Nephron (organoid): ENCODE measurements around the gene TNS3.

Experiments
- H3K27ac Mint-ChIP-seq, 3 experiments: 2 replicates each; pipeline ENCODE4 v1.8.0; 2020; ENCODE audit warnings: mixed read lengths in 3 of 3, mild to moderate bottlenecking in 2 of 3, moderate library complexity in 1 of 3
- H3K27me3 Mint-ChIP-seq: 2 replicates; pipeline ENCODE4 v1.8.0; 2021; ENCODE audit warnings: low read depth, mild to moderate bottlenecking, moderate library complexity, mixed read lengths
- H3K36me3 Mint-ChIP-seq: 2 replicates; pipeline ENCODE4 v1.8.0; 2020; ENCODE audit warnings: low read depth, mixed read lengths
- H3K4me1 Mint-ChIP-seq: 2 replicates; pipeline ENCODE4 v1.8.0; 2020; ENCODE audit warnings: mixed read lengths
- H3K4me3 Mint-ChIP-seq, 3 experiments: 2 replicates each; pipeline ENCODE4 v1.8.0; 2020; ENCODE audit warnings: mild to moderate bottlenecking in 3 of 3, mixed read lengths in 3 of 3, moderate library complexity in 2 of 3
- H3K9me3 Mint-ChIP-seq: 2 replicates; pipeline ENCODE4 v1.8.0; 2020; ENCODE audit warnings: mixed read lengths
- CTCF ChIP-seq, 3 experiments: fragments of 200-600 bp; sonication (generic); IDR thresholded peaks; one replicate each; pipeline ENCODE4 v1.5.0; 2021; ENCODE audit warnings: antibody characterized with exemption in 3 of 3; ENCODE audit not compliant: unreplicated experiment in 3 of 3

TNS3 gene

GRCh38 chr7:47474211-47474936, 107.5 kb downstream of the TNS3 start:
- no peaks in the 10 kb centered on the region for H3K9me3 Mint-ChIP-seq
- peaks cover 20% of the 10 kb centered on the region for H3K4me1 Mint-ChIP-seq
- no peak overlapping the region for H3K4me3 Mint-ChIP-seq
- no peaks in the 10 kb centered on the region for H3K27me3 Mint-ChIP-seq
- no peak for TF ChIP-seq CTCF (IDR thresholded peaks at IDR 0.05; ENCODE audit: unreplicated experiment in 3 of 3)
- H3K36me3 Mint-ChIP-seq, result peaks cover 3% of the 10 kb centered on the region
- no peak overlapping the region for H3K27ac Mint-ChIP-seq

GRCh38 chr7:47473499-47474210, 108.3 kb downstream of the TNS3 start:
- Mint-ChIP-seq H3K27ac (no peak overlapping the region), H3K4me3 (no peak overlapping the region), H3K4me1 (peaks cover 16% of the 10 kb centered on the region), H3K27me3 (no peaks in the 10 kb centered on the region), H3K36me3 (peaks cover 10% of the 10 kb centered on the region), H3K9me3 (no peaks in the 10 kb centered on the region)
- TF ChIP-seq CTCF (IDR thresholded peaks at IDR 0.05; ENCODE audit: unreplicated experiment in 3 of 3), result no peak

- H3K36me3 Mint-ChIP-seq, result peaks cover 13% of the 10 kb centered on the region
- no peak for TF ChIP-seq CTCF (IDR thresholded peaks at IDR 0.05; ENCODE audit: unreplicated experiment in 3 of 3)
- H3K4me1 Mint-ChIP-seq, result peaks cover 14% of the 10 kb centered on the region
- no peak overlapping the region for H3K4me3 Mint-ChIP-seq
- no peaks in the 10 kb centered on the region for H3K27me3 Mint-ChIP-seq
- peak overlapping the region in 1 of 3 experiments; percentile 91 for H3K27ac Mint-ChIP-seq
- no peaks in the 10 kb centered on the region for H3K9me3 Mint-ChIP-seq
Measured at GRCh38 chr7:47472444-47473157, 109.3 kb downstream of the TNS3 start.

GRCh38 chr7:47471831-47472230, 110.1 kb downstream of the TNS3 start:
- no peak for TF ChIP-seq CTCF (IDR thresholded peaks at IDR 0.05; ENCODE audit: unreplicated experiment in 3 of 3)
- Mint-ChIP-seq H3K36me3 (peaks cover 15% of the 10 kb centered on the region), H3K27me3 (no peaks in the 10 kb centered on the region), H3K4me3 (no peak overlapping the region), H3K4me1 (peaks cover 17% of the 10 kb centered on the region), H3K9me3 (no peaks in the 10 kb centered on the region), H3K27ac (peak overlapping the region in 1 of 3 experiments; percentile 91)

- H3K9me3 Mint-ChIP-seq, result no peaks in the 10 kb centered on the region
- TF ChIP-seq CTCF (IDR thresholded peaks at IDR 0.05; ENCODE audit: unreplicated experiment in 3 of 3), result no peak
- no peak overlapping the region for H3K4me3 Mint-ChIP-seq
- H3K36me3 Mint-ChIP-seq, result peaks cover 20% of the 10 kb centered on the region
- peak overlapping the region in 2 of 3 experiments; percentile 88 to 96 for H3K27ac Mint-ChIP-seq
- peaks cover 17% of the 10 kb centered on the region for H3K4me1 Mint-ChIP-seq
- no peaks in the 10 kb centered on the region for H3K27me3 Mint-ChIP-seq
Measured at GRCh38 chr7:47471358-47471703, 110.6 kb downstream of the TNS3 start.
